T-helper 1 cell treated with Interleukin-12 subunit alpha and Interleukin-12 subunit beta and Interleukin-4 antibody, amounts not matched to agents 30 ng/mL and 1 ng/mL, for 36 hours (primary cell): ENCODE measurements around the gene RASA4. TPM values are rescaled to one million over a fixed set of nuclear protein-coding genes. Genes with fewer than 3 reads are reported as not detected.
"Not testable (repeated sequence)": the region's sequence is repeated elsewhere in the genome, so short reads cannot be mapped to it uniquely, and the experiment has no call there.

ENCODE experiments used
- intact Hi-C: fragments of 100-400 bp; cut with micrococcal nuclease; formaldehyde crosslinking; loops from one replicate; pipeline ENCODE4 v1.15.1; 2024
- total RNA-seq: library from RNA; stranded (reverse); gene quantifications from 2 replicates; pipeline ENCODE4 v1.2.3, GENCODE V29; 2022

Gene RASA4
- total RNA-seq, 1 donor from 2014 or later, result 35.6 TPM

DNA sequence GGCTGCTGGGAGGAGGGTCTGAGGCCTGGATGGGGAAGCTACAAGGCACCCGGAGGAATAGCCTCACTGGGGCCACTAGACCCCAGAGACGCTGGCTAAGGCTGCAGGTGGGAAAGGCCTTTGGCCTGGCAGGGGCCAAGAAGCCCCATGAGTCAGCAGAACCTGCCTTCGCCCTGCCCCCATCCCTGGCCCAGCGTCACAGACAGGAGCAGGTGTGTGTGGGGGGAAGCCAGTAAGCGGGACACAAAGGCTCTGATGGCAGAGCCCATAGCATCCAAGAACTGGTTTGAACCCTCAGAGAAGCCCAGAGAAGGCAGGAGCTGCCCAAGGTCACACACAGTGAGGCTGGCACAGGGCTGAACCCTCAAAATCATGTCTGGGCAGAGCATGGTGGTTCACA, 9.7 kb downstream of the RASA4 start:
- intact Hi-C loops, result not testable (repeated sequence)

DNA sequence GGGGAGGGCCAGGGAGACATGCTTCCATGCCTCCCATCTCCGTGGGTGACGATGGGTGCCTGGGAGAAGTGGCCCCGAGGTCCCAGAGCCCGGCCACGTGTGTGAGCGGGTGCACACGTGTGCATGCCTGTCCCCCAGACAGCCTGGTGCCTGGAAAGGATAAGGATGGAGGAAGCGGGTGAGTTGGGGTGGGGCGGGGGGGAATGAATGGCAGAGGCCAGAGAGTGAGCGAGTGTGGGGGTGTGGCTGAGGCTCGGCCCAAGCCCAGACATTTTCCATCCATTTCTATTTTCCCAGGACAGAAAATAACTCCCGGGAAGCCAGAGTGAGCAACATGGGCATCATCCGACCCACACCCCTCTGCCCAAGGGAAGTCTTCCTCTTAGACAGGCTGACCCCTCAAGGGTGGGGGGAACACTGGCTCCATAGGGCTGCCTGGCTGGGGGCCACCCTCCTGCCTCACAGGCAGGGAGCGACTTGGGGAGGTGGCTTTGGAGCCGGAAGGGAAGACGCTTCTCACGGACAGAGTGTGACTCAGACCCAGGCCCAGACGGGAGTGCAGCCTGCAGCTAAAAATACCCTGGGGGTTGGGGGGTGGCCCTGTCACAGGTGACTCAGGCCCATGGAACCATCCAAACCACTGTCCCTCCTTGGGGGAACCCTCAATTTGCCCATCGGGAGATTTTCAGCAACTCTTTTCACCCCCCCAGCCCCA, 12.0 kb downstream of the RASA4 start:
- intact Hi-C loops, result not testable (repeated sequence)

DNA sequence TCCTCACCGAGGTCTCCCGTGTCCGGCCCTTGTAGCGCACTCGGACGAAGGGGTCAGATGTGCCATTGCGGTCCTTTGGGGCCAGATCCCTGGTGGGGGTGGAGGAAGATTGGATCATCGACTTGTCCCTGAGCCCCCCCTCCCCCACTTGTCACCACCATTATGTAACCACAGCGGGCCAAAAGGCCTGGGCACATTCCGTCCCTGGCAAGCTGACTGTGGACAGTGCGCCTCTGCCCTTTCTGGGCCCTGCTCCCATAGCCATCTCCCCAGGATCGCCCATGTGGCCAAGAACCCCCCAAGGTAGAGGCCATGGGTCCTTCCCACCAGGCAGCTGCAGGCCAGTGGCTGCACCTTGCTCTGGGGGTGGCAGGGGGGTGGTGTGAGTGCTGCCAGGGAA, 14.2 kb downstream of the RASA4 start:
- intact Hi-C loops, result not testable (repeated sequence)

DNA sequence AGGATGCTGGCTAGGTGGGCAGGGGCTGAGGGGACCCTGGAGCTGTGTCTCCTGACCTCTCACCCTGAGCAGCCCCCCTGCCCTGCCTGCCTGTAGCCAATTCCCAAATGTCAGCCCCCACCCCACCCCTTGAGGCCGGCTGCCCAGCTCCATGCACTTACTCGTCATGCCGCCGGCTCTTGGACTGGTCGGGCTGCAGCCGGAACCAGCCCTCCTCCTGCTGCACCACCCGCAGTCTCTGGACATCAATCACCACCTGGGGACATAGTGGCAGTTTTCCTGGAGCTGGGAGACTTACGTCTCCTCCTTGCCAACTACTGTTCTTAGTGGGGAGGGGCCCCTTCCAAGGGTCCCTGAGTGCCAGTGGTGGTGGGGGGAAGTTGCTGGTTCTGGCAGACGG, 16.9 kb downstream of the RASA4 start:
- intact Hi-C loops, result not testable (repeated sequence)

DNA sequence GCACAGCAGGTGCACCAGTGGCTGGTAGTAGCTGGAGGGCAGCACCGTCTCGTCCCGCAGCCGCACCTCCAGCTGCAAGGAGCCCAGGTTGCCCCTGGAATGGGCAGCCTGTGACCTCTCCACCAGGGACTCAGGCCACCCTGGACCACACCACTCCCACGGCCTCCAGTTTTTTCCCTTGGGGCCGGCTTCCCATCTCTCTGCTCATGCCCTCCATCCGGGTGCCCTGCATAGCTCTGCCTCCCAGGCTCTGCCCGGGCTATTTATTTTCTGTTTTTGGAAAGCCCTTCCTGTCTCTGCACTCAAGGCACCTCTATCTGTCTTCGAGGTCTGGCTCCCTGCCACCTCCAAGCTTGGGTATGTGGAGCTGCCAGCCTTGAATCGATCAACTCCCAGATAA, 20.5 kb downstream of the RASA4 start:
- intact Hi-C loops, result not testable (repeated sequence)

DNA sequence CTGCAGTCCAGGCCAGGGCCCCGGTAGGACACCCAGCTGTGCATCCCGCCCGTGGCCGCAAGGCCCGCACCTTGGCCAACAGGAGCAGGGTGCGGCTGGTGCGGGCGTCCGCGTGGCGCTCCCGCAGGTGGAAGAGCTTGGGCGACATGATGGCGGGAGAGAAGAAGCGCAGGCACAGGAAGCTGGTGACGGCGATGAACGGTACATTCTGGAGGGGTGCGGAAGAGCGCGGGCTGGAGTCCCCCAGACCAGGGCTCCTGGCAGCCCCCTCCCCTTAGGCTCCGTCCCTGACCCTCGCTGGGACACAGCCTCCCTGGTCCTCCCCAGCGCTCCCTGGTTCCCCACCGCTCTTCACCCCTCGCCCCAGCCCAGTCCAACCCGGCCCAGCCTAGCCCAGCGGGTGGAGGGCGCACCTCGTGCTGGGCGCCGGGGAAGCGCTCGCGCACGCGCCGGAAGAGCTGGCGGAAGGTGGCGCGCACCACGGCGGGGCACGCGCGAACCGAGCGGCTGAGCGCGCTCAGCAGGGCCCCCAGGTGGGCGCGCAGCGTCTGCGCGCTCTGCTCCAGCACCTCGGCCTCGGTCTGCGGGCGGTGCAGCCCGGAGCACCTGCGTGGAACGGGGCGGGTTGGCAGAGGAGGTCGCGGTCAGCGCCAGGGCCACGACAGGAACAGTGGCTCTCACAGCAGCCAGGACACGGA, 22.8 kb downstream of the RASA4 start:
- intact Hi-C loops, result not testable (repeated sequence)

DNA sequence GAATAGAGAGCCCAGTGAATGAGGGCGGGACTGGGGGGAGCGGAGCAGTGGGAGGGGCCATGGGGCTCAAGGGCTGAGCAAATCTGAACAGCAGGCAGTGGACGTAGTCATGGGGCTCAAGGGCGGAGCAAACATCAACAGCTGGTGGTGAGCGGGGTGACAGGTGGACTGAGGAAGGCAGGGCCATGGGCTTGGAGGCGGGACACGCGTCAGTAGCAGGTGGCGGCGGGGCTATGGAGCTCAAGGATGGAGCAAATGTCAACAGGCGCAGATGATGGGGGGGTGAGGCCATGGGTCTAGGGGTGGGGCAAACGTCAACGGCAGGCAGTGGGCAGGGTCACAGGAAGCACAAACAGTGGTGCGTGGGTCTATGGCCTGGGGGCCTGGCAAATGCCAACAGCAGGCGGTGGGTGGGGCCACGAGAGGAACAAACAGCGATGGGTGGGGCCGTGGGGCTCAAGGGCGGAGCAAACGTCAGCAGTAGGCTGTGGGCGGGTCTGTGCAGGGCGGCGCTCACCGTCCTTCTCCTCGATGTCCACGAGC, 24.0 kb downstream of the RASA4 start:
- intact Hi-C loops, result not testable (repeated sequence)

DNA sequence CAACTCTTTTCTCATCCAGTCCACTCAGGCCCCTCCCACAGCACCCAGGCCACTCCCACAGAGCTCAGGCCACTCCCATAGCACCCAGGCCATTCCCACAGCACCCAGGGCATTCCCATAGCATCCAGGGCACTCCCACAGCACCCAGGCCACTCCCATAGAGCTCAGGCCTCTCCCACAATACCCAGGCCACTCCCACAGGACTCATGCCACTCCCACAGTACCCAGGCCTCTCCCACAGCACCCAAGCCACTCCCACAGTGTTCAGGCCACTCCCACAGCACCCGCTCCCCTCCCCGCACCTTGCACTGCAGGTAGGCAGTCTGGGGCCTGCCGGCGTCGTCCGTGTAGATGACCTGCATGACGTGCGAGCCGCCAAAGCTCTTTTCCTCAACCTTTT, 26.7 kb downstream of the RASA4 start:
- intact Hi-C loops, result not testable (repeated sequence)

DNA sequence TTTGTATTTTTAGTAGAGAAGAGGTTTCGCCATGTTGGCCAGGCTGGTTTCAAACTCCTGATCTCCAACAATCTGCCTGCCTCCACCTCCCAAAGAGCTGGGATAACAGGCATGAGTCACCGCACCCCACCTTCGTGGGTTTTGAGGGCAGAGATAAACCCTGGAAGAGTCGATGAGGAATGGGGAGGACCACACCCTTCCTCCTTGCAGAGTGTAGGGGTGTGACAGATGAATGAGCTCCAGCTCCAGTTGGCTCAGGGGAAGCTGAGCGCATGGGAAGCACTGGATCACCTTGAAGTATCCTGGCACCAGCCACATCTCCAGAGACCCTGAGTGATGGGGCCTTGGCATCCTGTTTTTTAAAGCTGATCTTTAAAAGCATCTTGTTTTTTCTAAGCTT, 33.1 kb downstream of the RASA4 start:
- intact Hi-C loops, result not testable (repeated sequence)

DNA sequence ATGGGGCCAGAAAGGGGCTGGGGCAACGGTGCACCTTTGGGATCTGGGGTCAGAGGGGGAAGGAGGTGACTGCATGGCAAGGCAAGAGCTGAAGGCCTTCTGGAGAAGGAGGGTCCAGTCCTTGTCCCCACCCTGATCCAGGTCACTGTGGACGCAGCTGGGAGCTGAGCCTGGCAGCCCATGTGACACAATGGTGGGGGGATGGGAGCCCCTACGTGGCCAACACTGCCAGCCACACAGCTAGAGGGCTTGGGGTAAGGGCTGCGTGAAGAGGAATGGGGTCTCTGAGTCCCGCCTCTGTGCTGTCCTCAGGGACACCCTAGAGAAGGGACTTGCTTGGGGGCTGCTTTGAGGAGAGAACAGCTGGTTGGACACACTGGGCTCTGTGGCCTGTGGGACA, 34.8 kb downstream of the RASA4 start:
- intact Hi-C loops, result not testable (repeated sequence)

DNA sequence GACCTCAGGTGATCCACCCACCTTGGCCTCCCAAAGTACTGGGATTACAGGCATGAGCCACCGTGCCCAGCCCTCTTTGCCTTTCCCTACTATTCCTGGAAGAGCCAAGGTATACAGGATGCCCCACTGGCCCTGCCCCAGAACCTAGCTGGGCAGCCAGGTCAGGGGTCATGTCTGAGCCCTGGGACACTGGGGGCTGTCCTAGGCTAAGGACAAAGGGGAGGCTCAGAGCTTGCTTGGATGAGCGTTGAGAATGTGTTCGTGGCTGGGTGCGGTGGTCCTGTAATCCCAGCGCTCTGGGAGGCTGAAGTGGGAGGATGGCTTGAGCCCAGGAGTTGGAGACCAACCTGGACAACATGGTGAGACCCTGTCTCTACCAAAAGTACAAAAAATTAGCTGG, 38.1 kb downstream of the RASA4 start:
- intact Hi-C loops, result not testable (repeated sequence)

DNA sequence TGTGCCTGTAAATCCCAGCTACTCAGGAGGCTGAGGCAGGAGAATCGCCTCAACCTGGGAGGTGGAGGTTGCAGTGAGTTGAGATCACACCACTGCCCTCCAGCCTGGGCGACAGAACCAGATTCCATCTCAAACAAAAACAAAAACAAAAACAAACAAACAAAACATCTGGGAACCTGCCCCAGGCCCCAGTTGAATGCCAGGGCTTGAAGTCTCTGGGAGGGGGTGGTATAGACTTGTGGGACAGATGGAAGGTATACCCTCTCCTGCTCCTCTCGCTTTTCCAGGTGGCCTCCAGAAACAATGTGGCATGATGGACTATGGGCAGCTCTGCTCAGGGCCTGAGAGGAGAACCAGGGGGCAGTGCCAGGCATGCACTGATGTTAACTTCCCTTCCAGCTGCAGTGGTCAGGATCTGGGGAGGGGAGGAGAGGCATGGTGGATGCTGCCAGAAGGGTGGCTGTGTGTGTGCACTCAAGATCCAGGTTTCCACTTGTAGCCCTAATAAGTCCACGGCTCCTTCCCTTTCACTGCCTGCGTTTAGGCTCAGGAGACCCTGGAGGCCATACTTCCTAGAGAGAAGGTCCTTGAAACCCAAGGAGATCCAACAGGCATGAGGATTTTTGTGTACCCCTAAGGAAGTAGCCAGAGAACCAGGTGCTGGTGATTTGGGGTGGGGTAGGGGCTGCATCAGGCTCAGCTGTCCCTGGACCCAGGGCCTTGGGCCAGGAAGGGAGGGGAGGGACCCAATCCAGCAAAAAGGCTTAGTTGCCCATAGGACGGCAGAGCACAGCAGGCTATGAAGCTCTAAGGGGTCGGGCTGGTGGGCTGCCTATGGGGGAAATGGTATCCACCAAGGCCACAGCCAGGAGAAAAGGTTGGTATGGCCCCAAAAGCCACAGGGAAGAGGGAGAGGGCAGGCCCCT, 39.0 kb downstream of the RASA4 start:
- intact Hi-C loops, result not testable (repeated sequence)

DNA sequence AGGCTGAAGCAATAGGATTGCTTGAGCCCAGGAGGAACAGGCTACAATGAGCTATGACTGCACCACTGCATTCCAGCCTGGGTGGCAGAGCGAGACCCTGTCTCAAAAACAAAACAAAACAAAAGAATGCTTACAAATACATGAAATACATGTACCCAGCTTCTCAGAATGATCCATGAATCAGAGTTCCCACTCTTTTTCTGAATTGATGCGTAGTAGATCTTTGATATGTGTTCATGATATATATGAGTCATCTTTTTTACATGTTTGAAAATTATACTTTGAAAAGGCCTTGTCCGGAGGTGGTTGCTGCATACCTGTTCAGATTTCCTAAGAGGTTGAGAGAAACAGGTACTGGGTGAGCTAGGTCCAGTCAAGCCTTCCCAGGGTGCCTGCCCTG, 40.2 kb downstream of the RASA4 start:
- intact Hi-C loops, result not testable (repeated sequence)

DNA sequence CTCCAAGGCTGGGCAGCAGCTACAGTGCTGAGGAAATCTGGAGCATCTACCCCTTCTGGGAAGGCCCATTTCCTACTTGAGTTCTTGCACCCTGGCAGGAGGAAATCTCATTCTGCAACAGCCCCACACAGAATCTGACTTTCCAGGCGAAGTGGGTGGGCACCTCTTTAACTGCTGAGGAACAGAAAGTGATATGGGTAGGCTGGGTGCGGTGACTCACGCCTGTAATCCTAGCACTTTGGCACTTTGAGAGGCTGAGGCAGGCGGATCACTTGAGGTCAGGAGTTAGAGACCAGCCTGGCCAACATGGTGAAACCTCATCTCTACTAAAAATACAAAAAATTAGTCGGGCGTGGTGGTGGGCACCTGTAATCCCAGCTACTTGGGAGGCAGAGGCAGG, 41.9 kb downstream of the RASA4 start:
- intact Hi-C loops, result not testable (repeated sequence)

DNA sequence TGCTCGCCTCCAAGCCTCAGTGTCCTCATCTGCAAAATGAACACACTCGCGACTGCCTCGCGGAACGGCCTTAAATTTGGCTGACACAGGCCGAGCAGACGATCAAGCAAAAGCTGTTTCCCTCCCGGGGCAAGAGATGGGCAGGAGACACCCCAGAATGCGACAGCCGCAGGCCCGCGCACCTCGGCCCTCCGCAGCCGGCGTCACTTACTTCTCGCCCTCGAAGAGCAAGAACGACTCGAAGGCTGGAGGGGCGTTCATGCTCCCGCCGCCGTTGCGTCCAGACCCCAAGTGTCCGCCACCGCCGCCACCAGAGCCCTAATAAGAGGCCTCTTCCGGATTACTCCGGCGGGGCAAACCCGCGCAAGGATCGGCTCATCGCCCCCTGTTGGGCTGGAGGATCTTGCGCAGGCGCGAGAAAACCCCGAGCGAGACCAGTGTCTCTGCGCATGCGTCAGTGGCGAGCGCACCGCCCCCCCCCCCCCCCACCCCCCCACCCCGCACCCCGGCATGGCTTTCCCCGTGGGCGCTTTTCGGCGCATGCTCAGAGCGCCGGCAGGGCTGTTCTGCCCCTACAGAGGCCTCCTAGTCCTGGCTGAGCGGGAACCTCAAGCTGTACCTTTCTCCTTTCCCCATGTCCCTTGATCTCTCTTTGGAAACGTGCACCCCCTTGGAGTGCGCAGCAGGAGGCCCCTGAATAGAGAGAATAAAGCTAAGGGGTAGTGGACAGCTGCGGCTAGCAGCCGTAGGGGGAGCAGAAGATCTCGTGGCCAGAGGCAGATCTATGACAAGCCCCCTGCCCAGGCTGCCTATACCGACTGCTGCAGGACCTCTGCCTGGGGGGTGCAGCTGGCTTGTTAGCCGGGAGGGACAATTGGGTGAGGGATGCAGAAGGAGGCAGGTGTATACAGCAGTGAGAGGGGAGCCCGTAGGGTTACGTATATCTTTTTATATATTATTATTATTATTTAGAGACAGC, 44.0 kb downstream of the RASA4 start, which contains the start of gene POLR2J3:
Gene POLR2J3, minus strand, starts transcription at position 323 of the 979 bp plus-strand sequence. Its CDS starts 62 bp downstream, at position 261.
- intact Hi-C loops, result not testable (repeated sequence)

DNA sequence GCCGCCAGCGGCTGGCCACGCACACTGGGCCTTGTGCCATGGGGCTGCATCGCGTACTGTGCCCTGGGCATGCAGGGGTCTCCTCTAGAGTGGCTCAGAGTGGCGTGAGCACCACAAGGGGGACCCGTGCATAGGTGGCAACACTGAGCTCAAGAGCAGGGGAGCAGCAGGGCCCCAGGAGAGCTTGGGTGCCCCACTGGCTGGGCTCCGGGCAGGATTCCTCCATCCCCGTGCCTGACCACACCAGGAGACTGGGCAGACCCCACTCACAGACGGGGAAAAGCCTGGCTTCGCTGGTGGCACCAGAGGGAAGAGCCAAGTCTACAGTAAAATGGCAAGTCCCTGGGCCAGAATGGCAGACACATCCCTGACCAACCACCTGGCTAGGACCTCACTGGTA, 47.9 kb downstream of the RASA4 start:
- intact Hi-C loops, result not testable (repeated sequence)

DNA sequence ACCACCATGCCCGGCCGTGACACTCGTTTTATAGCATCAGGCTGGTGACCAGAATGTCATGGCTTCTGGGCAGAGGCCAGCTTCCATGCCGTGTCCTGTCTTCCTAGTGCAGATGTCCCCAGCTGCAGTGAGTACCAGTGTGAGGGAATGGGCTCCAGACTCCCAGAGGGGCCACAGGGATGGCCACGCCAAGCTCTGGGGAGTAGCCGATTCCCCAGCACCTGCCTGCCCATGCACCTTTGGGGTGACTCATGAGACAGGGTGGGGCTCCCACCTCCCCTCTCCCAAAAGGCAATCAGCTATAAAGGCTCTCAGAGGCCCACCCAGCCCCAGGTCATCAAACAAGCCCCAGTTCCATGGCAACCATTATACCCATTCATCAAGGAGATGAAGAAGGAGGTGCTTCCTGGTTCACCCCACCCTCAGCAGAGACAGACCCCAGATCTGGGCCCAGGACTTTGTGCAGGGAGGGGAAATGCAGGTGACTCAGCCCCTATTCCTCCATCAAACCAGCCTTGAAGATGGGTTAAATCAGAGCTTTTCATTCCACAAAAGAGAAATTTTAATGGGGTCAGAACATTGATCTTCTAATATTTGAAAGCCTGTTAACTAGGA, 65.6 kb downstream of the RASA4 start, which contains the start of gene SPDYE2:
Gene SPDYE2, plus strand, starts transcription at position 419 of the 615 bp plus-strand sequence. CDS start 2,030 bp downstream, outside the sequence.
- intact Hi-C loops, result not testable (repeated sequence)

DNA sequence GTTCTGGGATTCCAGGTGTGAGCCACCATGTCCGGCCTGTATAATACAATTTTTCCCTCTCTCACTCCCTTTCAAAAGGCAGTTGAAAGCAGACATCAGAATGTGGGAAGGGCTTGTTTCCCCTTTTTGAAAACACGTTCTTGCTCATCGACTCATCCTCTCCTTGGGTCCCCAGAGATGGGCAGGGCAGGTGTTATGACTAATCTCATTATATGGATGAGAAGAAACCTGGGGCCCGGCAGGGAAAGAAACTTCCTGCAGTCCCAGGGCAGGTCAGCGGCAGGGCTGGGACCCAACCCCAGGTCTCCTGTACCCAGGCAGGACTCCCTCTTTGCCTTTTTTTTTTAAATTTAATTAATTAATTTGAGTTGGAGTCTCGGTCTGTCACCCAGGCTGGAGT, 70.2 kb downstream of the RASA4 start:
- intact Hi-C loops, result not testable (repeated sequence)

DNA sequence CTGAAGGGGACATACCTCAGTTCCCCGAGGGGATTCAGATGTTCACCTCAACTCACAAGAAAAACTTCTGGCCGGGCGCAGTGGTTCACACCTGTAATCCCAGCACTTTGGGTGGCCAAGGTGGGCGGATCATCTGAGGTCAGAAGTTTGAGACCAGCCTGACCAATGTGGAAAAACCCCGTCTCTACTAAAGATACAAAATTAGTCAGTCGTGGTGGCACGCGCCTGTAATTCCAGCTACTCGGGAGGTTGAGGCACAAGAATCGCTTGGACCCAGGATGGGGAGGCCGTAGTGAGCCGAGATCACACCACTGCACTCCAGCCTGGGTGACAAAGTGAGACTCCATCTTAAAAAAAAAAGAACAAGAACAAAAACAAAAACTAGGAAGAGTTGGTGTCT, 71.3 kb downstream of the RASA4 start:
- intact Hi-C loops, result not testable (repeated sequence)

DNA sequence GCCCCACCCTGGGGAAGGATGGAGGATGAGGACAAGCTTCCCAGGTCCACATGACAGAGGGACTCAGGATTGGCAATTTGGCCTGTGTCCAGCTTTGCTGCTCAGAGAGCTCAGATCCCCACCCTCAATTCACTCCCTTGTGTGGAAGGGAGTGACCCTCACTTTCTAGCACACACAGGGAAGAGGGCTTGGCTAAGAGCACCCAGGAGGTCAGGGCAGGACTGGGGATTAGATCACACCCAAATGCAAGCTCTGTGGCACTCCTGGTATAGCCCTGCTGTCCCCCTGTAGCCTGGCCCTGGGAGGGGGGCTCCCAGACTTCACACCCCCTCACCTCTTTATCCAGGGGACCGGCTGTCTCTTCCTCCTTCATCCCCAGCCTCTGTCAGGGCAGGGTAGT, 72.2 kb downstream of the RASA4 start:
- intact Hi-C loops, result not testable (repeated sequence)
